Amygdala (tissue), 56 donors: Measurements from ENCODE around the gene ZC3H7A.
A peak's percentile ranks its signal among the peaks of the same experiment; 100 is the strongest.

Experiments
- DNase-seq, 56 donors: peaks; one replicate each; lab custom pipeline; 2025; lab: John Stamatoyannopoulos, UW

ZC3H7A gene

GRCh38 chr16:11781773-11782172, 15.3 kb downstream of the ZC3H7A start:
- DNase-seq: peak in 39 of 56 donors; percentile 4 to 80 (median 31)

- no peak for DNase-seq
These were observed 15.9 kb downstream of the ZC3H7A start for GRCh38 chr16:11780991-11781680.

GRCh38 chr16:11779074-11779473, 18.0 kb downstream of the ZC3H7A start:
- no peak for DNase-seq

- no peak for DNase-seq
These were observed 22.9 kb downstream of the ZC3H7A start for GRCh38 chr16:11774065-11774626.

- no peak for DNase-seq
These were observed 28.2 kb downstream of the ZC3H7A start for GRCh38 chr16:11768849-11769248.

- DNase-seq: no peak
These were observed 34.6 kb downstream of the ZC3H7A start for GRCh38 chr16:11762431-11762830.

GRCh38 chr16:11759997-11760396, 37.1 kb downstream of the ZC3H7A start:
- no peak for DNase-seq

GRCh38 chr16:11759163-11759834, 37.8 kb downstream of the ZC3H7A start:
- DNase-seq: no peak

GRCh38 chr16:11757671-11758545, 39.1 kb downstream of the ZC3H7A start:
- no peak for DNase-seq

- DNase-seq: no peak
These were observed 40.8 kb downstream of the ZC3H7A start for GRCh38 chr16:11756248-11756647.

- DNase-seq: no peak
These were observed 41.9 kb downstream of the ZC3H7A start for GRCh38 chr16:11755022-11755760.

- DNase-seq: no peak
These were observed 44.2 kb downstream of the ZC3H7A start for GRCh38 chr16:11752856-11753255.

- no peak for DNase-seq
These were observed 47.0 kb downstream of the ZC3H7A start for GRCh38 chr16:11750056-11750455.

GRCh38 chr16:11748404-11749254, 48.4 kb downstream of the ZC3H7A start:
- no peak for DNase-seq

- DNase-seq: no peak
These were observed 49.1 kb downstream of the ZC3H7A start for GRCh38 chr16:11747949-11748403.

- DNase-seq: no peak
These were observed 53.0 kb downstream of the ZC3H7A start for GRCh38 chr16:11744075-11744470.

GRCh38 chr16:11743308-11744074, 53.6 kb downstream of the ZC3H7A start:
- DNase-seq: peak in 4 of 56 donors; percentile 11 to 18 (median 16)
